BE2C (cell line): Measurements from ENCODE around the gene MPPE1.
A peak's percentile ranks its signal among the peaks of the same experiment; 100 is the strongest.

Experiments used
- DNase-seq: peaks from one replicate; pipeline ENCODE4 v3.0.0-alpha.2; 2020
- H3K27me3 ChIP-seq: fragments of 250-450 bp; sonication (Bioruptor Pico); 2 replicates; pipeline ENCODE4 v1.5.1; 2020; ENCODE audit warnings: mild to moderate bottlenecking
- H3K36me3 ChIP-seq: fragments of 250-450 bp; sonication (Bioruptor Pico); 2 replicates; pipeline ENCODE4 v1.5.1; 2020; ENCODE audit warnings: mild to moderate bottlenecking
- H3K4me1 ChIP-seq: fragments of 250-450 bp; sonication (Bioruptor Pico); 2 replicates; pipeline ENCODE4 v1.5.1; 2020
- H3K4me3 ChIP-seq: 2 replicates; pipeline ENCODE4 v1.5.1; 2011; ENCODE audit warnings: low read depth, low read length
- H3K9me3 ChIP-seq: fragments of 250-450 bp; sonication (Bioruptor Pico); 2 replicates; pipeline ENCODE4 v1.5.1; 2020
- TF ChIP-seq, protein P1 (sequence below): IDR thresholded peaks from 2 replicates; pipeline ENCODE4 v1.5.1; 2012; ENCODE audit warnings: mild to moderate bottlenecking, low read depth, low read length

The MPPE1 gene

DNA sequence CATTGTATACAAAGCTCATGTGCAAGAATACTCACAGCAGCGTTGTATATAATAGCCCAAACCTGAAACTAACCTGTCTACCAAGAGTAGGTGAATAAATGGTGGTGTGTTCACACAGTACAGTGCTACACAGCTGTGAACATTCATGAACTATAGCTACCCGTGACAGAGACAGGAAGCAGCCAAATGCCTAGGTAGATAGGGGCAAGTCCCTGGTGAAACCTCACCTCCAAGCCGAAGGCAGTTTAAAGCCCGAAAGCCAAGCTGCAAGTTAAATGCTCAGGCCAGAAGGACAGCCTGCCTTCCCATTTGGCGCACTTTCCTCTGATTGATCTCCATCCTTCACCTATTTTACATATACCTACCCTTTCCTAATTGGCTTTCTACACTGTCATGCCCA lies 36.7 kb upstream of the MPPE1 start:
- Histone ChIP-seq H3K27me3 (no peaks in the 10 kb centered on the region), H3K9me3 (no peaks in the 10 kb centered on the region), H3K4me3 (no peak overlapping the region), H3K36me3 (no peaks in the 10 kb centered on the region), H3K4me1 (no peaks in the 10 kb centered on the region)
- no peak for DNase-seq
- TF ChIP-seq, protein P1, sequence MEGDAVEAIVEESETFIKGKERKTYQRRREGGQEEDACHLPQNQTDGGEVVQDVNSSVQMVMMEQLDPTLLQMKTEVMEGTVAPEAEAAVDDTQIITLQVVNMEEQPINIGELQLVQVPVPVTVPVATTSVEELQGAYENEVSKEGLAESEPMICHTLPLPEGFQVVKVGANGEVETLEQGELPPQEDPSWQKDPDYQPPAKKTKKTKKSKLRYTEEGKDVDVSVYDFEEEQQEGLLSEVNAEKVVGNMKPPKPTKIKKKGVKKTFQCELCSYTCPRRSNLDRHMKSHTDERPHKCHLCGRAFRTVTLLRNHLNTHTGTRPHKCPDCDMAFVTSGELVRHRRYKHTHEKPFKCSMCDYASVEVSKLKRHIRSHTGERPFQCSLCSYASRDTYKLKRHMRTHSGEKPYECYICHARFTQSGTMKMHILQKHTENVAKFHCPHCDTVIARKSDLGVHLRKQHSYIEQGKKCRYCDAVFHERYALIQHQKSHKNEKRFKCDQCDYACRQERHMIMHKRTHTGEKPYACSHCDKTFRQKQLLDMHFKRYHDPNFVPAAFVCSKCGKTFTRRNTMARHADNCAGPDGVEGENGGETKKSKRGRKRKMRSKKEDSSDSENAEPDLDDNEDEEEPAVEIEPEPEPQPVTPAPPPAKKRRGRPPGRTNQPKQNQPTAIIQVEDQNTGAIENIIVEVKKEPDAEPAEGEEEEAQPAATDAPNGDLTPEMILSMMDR: no peak

DNA sequence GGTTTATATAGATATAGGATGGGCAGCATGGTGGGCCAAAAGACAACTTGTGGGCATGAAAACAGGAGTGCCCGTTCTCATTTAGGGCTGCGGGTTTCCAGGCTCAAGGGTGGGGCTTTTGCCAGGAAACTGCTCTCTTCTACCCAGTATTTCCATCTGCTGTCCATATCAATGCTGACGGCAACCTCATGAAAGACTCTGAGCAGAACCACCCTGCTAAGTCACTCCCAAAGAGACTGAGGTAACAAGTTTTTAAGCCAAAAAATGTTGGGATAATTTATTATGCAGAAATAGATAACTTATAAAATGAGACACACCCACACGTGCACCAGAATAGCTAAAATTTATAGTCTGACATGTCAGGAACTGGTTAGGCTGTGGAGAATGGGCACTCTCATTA lies 36.1 kb upstream of the MPPE1 start:
- Histone ChIP-seq H3K4me1 (no peaks in the 10 kb centered on the region), H3K9me3 (no peaks in the 10 kb centered on the region), H3K36me3 (no peaks in the 10 kb centered on the region), H3K27me3 (no peaks in the 10 kb centered on the region), H3K4me3 (no peak overlapping the region)
- TF ChIP-seq, protein P1: no peak
- no peak for DNase-seq

DNA sequence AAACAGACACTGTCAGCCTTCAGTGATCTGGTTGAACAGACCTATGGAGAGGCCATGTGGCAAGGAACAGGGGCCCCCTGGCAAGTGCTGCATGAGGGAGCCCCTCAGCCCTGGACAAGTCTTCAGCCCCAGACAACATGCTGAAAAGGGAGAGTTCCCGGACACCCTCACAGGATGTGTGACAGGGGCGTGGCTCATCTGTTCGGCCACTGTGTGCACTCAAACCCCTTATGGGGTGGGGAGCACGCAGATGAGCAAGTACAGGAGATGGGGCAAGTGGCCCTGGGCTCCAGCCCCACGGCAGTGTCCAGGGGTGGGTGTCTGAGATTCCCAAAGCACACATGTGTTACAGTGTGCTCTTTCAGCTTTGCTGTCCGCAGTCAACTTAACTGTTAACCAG lies 35.4 kb upstream of the MPPE1 start:
- Histone ChIP-seq H3K27me3 (no peaks in the 10 kb centered on the region), H3K4me3 (no peak overlapping the region), H3K4me1 (no peaks in the 10 kb centered on the region), H3K9me3 (no peaks in the 10 kb centered on the region), H3K36me3 (no peaks in the 10 kb centered on the region)
- TF ChIP-seq, protein P1: no peak
- no peak for DNase-seq

DNA sequence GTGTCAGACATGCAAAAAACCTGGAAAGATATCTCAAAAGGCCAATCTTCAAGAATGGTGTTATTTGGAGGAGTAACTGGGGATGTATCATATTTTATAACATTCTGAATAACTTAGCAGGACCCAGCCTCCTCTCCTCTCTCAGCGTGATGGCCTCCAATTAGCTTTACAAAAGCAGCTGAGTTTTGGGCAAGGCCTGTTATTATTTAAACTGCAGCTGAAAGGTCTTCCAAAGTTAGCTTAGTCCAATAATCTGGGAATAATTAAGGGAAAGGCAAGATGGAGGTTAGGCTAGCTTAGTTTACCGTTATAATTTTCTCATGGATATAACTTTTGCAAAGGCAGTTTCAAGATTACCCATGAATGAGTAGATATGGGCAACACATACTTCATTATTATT lies 32.8 kb upstream of the MPPE1 start:
- Histone ChIP-seq H3K27me3 (no peaks in the 10 kb centered on the region), H3K36me3 (no peaks in the 10 kb centered on the region), H3K4me1 (no peaks in the 10 kb centered on the region), H3K4me3 (no peak overlapping the region), H3K9me3 (no peaks in the 10 kb centered on the region)
- DNase-seq: no peak
- TF ChIP-seq, protein P1: no peak

DNA sequence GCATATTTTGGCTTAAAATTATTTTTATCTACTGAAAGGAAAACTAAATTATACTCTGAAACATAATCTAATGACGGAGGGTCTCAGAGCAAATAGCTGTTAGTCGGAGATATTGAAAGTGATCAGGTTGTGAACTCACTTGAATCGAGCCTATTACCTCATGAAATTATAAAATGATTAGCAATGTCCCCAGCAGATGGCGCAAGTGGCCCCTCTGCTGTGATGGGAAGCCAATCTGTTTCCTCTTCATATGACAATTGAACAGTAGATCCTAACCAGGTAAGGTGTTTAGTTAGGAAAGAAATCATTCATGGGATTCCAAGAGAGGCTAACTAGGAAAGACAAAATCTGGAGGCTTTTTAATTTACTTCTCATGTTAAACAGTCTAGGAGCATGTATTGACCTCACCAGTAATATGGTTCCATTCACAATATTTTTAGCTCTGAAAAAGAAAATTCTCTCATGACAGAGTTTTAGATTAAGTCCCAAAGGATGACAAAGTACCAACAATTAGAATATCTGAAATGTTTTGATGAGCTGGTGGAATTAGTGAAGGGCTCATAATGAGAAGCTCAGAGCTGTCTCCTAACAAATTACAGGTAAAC lies 29.9 kb upstream of the MPPE1 start:
- no peaks in the 10 kb centered on the region for H3K4me1 ChIP-seq
- no peaks in the 10 kb centered on the region for H3K36me3 ChIP-seq
- DNase-seq: peak; percentile 53
- no peaks in the 10 kb centered on the region for H3K27me3 ChIP-seq
- H3K4me3 ChIP-seq: no peak overlapping the region
- TF ChIP-seq, protein P1: peak; percentile 62
- no peaks in the 10 kb centered on the region for H3K9me3 ChIP-seq

DNA sequence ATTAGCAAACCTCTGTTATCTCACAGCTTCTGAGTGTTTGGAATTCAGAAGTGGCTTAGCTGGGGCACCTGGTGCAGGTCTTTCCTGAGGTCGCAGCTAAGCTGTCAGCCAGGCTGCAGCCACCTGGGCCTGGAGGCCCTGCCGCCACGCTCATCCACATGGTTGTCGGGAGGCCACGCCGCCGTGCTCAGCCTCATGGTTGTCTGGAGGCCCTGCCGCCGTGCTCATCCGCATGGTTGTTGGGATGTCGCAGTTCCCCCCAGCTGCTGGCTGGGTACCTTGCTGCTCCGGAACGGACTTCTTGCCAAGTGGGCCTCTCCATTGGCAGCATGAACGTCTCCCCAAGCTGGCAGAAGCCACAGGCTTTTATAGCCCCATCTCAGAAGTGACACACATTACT lies 24.3 kb upstream of the MPPE1 start:
- TF ChIP-seq, protein P1: no peak
- DNase-seq: no peak
- no peak overlapping the region for H3K4me3 ChIP-seq
- no peaks in the 10 kb centered on the region for H3K27me3 ChIP-seq
- H3K9me3 ChIP-seq: no peaks in the 10 kb centered on the region
- H3K4me1 ChIP-seq: no peaks in the 10 kb centered on the region
- no peaks in the 10 kb centered on the region for H3K36me3 ChIP-seq
